H1 (cell line): ENCODE results near the gene ZNF175. TPM values are rescaled to one million over a fixed set of nuclear protein-coding genes. Genes with fewer than 3 reads are reported as not detected.

ENCODE experiments used
- CTCF ChIA-PET: fragments of 300-600 bp; sonication (Branson Sonifier 250); formaldehyde crosslinking; loops from one replicate; lab custom pipeline; 2021; ENCODE audit not compliant: partially characterized antibody; lab: Charles Lee
- POLR2A ChIA-PET: fragments of 300-600 bp; sonication (Branson Sonifier 250); formaldehyde crosslinking; loops from one replicate; lab custom pipeline; 2021; ENCODE audit warnings: inconsistent platforms; ENCODE audit not compliant: partially characterized antibody; lab: Charles Lee
- DNase-seq, 2 experiments: peaks; one replicate each; pipeline versions ENCODE4 v3.0.0 to v3.0.0-alpha.2; 2010 to 2022; ENCODE audit warnings: low spot score in 2 of 2, low read depth in 1 of 2, mixed read lengths in 1 of 2
- FAIRE-seq: peaks from 2 replicates; lab custom pipeline; 2011; peaks lifted over from hg19 to GRCh38; lab: Jason Lieb, UNC
- H2AFZ ChIP-seq: 2 replicates; pipeline ENCODE4 v1.8.1; 2012; ENCODE audit warnings: low read length, inconsistent platforms
- H2AK5ac ChIP-seq: 2 replicates; pipeline ENCODE4 v1.6.1; 2013; ENCODE audit warnings: low read depth, low read length
- H2BK120ac ChIP-seq: replicated peaks from 2 replicates; pipeline ENCODE3; 2013; ENCODE audit warnings: low read depth, low read length, inconsistent platforms
- H2BK12ac ChIP-seq: 2 replicates; pipeline ENCODE4 v1.6.1; 2013; ENCODE audit warnings: low read depth, low read length
- H2BK15ac ChIP-seq: 2 replicates; pipeline ENCODE4 v1.6.1; 2013; ENCODE audit warnings: low read length
- H2BK20ac ChIP-seq: 2 replicates; pipeline ENCODE4 v1.6.1; 2013; ENCODE audit warnings: low read length
- H2BK5ac ChIP-seq: 2 replicates; pipeline ENCODE4 v1.6.1; 2013; ENCODE audit warnings: low read depth, low read length
- H3K14ac ChIP-seq: 2 replicates; pipeline ENCODE4 v1.6.1; 2013; ENCODE audit warnings: inconsistent platforms; ENCODE audit not compliant: insufficient read length
- H3K18ac ChIP-seq: 2 replicates; pipeline ENCODE4 v1.6.1; 2013; ENCODE audit warnings: low read length; ENCODE audit errors: extremely low read depth
- H3K23ac ChIP-seq: 2 replicates; pipeline ENCODE4 v1.6.1; 2013; ENCODE audit warnings: inconsistent platforms; ENCODE audit not compliant: insufficient read length
- H3K23me2 ChIP-seq: 2 replicates; pipeline ENCODE4 v1.6.1; 2013; ENCODE audit warnings: low read depth, low read length
- H3K27ac ChIP-seq: 2 replicates; pipeline ENCODE4 v1.6.1; 2011; ENCODE audit warnings: low read depth, low read length, inconsistent platforms
- H3K27me3 ChIP-seq, 4 experiments: replicated peaks in 1 of 4; 1 replicate in 1 of 4; 2 replicates in 3 of 4; pipeline versions ENCODE4 v1.6.1 to v1.8.1; 2011 to 2013; ENCODE audit warnings: low read length in 3 of 4, mild to moderate bottlenecking in 3 of 4, inconsistent platforms in 2 of 4, mixed read lengths in 2 of 4, moderate library complexity in 1 of 4; ENCODE audit not compliant: control insufficient read depth in 3 of 4, insufficient read depth in 3 of 4; ENCODE audit errors: extremely low read depth in 1 of 4
- H3K36me3 ChIP-seq, 4 experiments: 2 replicates each; pipeline versions ENCODE4 v1.6.1 to v1.8.1; 2011 to 2013; ENCODE audit warnings: mild to moderate bottlenecking in 4 of 4, low read length in 3 of 4, moderate library complexity in 2 of 4, control low read depth in 1 of 4, inconsistent platforms in 1 of 4; ENCODE audit not compliant: insufficient read depth in 4 of 4, control insufficient read depth in 2 of 4
- H3K4ac ChIP-seq: replicated peaks from 2 replicates; pipeline ENCODE3; 2013; ENCODE audit warnings: low read length, low read depth, mixed read lengths, inconsistent platforms; ENCODE audit not compliant: insufficient read length
- H3K4me1 ChIP-seq, 4 experiments: replicated peaks in 1 of 4; 1 replicate in 1 of 4; 2 replicates in 3 of 4; pipeline versions ENCODE4 v1.6.1 to v1.8.1; 2011 to 2013; ENCODE audit warnings: low read length in 3 of 4, inconsistent platforms in 2 of 4, mixed read lengths in 1 of 4; ENCODE audit not compliant: insufficient read depth in 4 of 4, control insufficient read depth in 3 of 4
- H3K4me2 ChIP-seq, 2 experiments: 2 replicates each; pipeline versions ENCODE4 v1.6.1 to v1.8.1; 2011 to 2013; ENCODE audit warnings: low read depth in 2 of 2, low read length in 2 of 2, control low read depth in 1 of 2, inconsistent platforms in 1 of 2, mild to moderate bottlenecking in 1 of 2; ENCODE audit not compliant: insufficient read depth in 1 of 2
- H3K4me3 ChIP-seq, 4 experiments: fragments of 200-600, 300-600 bp in 1 of 4; sonication (generic), shearing (Covaris generic), sonication (Bioruptor Twin) in 1 of 4; 2 replicates each; pipeline versions ENCODE4 v1.5.1 to v1.8.1; 2011 to 2016; ENCODE audit warnings: low read length in 4 of 4, low read depth in 3 of 4, control low read depth in 2 of 4, inconsistent platforms in 2 of 4, mild to moderate bottlenecking in 2 of 4, mixed read lengths in 1 of 4, moderate library complexity in 1 of 4; ENCODE audit not compliant: insufficient read depth in 2 of 4; ENCODE audit errors: extremely low read depth in 1 of 4
- H3K56ac ChIP-seq: replicated peaks from 2 replicates; pipeline ENCODE3; 2013; ENCODE audit warnings: low read depth, mild to moderate bottlenecking, mixed read lengths, low read length, inconsistent platforms; ENCODE audit not compliant: insufficient read length
- H3K79me1 ChIP-seq: 2 replicates; pipeline ENCODE4 v1.6.1; 2013; ENCODE audit warnings: low read depth, low read length, control low read depth
- H3K79me2 ChIP-seq, 2 experiments: 2 replicates each; pipeline versions ENCODE4 v1.6.1 to v1.8.1; 2012 to 2013; ENCODE audit warnings: low read length in 2 of 2, mild to moderate bottlenecking in 2 of 2, inconsistent platforms in 1 of 2; ENCODE audit not compliant: insufficient read depth in 2 of 2, control insufficient read depth in 1 of 2
- H3K9ac ChIP-seq, 4 experiments: replicated peaks in 1 of 4; 1 replicate in 1 of 4; 2 replicates in 3 of 4; pipeline versions ENCODE4 v1.6.1 to v1.8.1; 2011 to 2013; ENCODE audit warnings: low read depth in 3 of 4, low read length in 3 of 4, control low read depth in 2 of 4, mild to moderate bottlenecking in 2 of 4, moderate library complexity in 2 of 4, inconsistent platforms in 1 of 4; ENCODE audit errors: extremely low read depth in 1 of 4
- H3K9me3 ChIP-seq, 2 experiments: 2 replicates each; pipeline versions ENCODE4 v1.6.1 to v1.8.1; 2012 to 2013; ENCODE audit warnings: mild to moderate bottlenecking in 2 of 2, moderate library complexity in 2 of 2, control low read depth in 1 of 2, inconsistent platforms in 1 of 2, low read depth in 1 of 2, low read length in 1 of 2, mixed read lengths in 1 of 2; ENCODE audit not compliant: insufficient read depth in 2 of 2
- H4K20me1 ChIP-seq, 2 experiments: replicated peaks in 1 of 2; 2 replicates each; pipeline versions ENCODE3 to v1.8.1; 2011 to 2013; ENCODE audit warnings: inconsistent platforms in 2 of 2, low read length in 2 of 2, mild to moderate bottlenecking in 1 of 2; ENCODE audit not compliant: insufficient read depth in 2 of 2, control insufficient read depth in 1 of 2
- H4K5ac ChIP-seq: 2 replicates; pipeline ENCODE4 v1.6.1; 2013; ENCODE audit warnings: low read length, low read depth, mixed read lengths, inconsistent platforms; ENCODE audit not compliant: insufficient read length
- H4K8ac ChIP-seq: 2 replicates; pipeline ENCODE4 v1.8.0; 2013; ENCODE audit warnings: mild to moderate bottlenecking, moderate library complexity, low read length, inconsistent platforms; ENCODE audit not compliant: insufficient read depth; ENCODE audit errors: extremely low read depth
- H4K91ac ChIP-seq: replicated peaks from 2 replicates; pipeline ENCODE3; 2013; ENCODE audit warnings: low read length, mixed read lengths, inconsistent platforms; ENCODE audit not compliant: insufficient read length
- CBX5 ChIP-seq: fragments of 300-800, 300-1000 bp; sonication (generic); IDR thresholded peaks from 2 replicates; pipeline ENCODE4 v1.7.1; 2016; ENCODE audit warnings: antibody characterized with exemption, low read length, low read depth
- GABPA ChIP-seq: IDR thresholded peaks from 2 replicates; pipeline ENCODE4 v1.6.1; 2011; ENCODE audit warnings: mild to moderate bottlenecking, low read length, moderate library complexity, borderline replicate concordance; ENCODE audit not compliant: insufficient read depth
- JUN ChIP-seq: IDR thresholded peaks from 2 replicates; pipeline ENCODE4 v1.6.1; 2011; ENCODE audit warnings: low read depth, mild to moderate bottlenecking, improper control_type of control experiment, low read length
- MAFK ChIP-seq: IDR thresholded peaks from 2 replicates; pipeline ENCODE4 v1.6.1; 2012; ENCODE audit warnings: low read depth, mild to moderate bottlenecking, improper control_type of control experiment, low read length
- RNF2 ChIP-seq: fragments of 200-900, 300-1000 bp; sonication (generic); IDR thresholded peaks from 2 replicates; pipeline ENCODE4 v1.7.1; 2016; ENCODE audit warnings: borderline replicate concordance, low read depth, mild to moderate bottlenecking, antibody characterized with exemption, low read length; ENCODE audit not compliant: poor library complexity, severe bottlenecking; ENCODE audit errors: missing control alignments
- SRF ChIP-seq: IDR thresholded peaks from 2 replicates; pipeline ENCODE4 v1.6.1; 2011; ENCODE audit warnings: mild to moderate bottlenecking, low read depth, low read length, moderate library complexity
- TEAD4 ChIP-seq: IDR thresholded peaks from 2 replicates; pipeline ENCODE4 v1.6.1; 2012; ENCODE audit warnings: low read depth, low read length, inconsistent platforms, mixed read lengths
- YY1 ChIP-seq: IDR thresholded peaks from 2 replicates; pipeline ENCODE4 v1.6.1; 2011; ENCODE audit warnings: low read depth, mild to moderate bottlenecking, low read length
- WGBS, 2 experiments: shearing (Covaris generic) in 1 of 2; methylation state at CpG; one replicate each; pipeline versions ENCODE4 v1.1.6 to v1.1.7; 2013 to 2015; ENCODE audit warnings: low lambda C conversion rate in 2 of 2, mixed read lengths in 2 of 2, inconsistent platforms in 1 of 2, low coverage in 1 of 2, missing lambda C conversion rate in 1 of 2; ENCODE audit not compliant: insufficient replicate concordance in 2 of 2, insufficient coverage in 1 of 2, insufficient read length in 1 of 2; ENCODE audit errors: extremely low coverage in 1 of 2, missing lambda C conversion rate in 1 of 2; 5-methylcytosine and 5-hydroxymethylcytosine counted together
- polyA plus RNA-seq, 7 experiments: library from polyadenylated mRNA; depleted of rRNA in 3 of 7; stranded (reverse) in 5 of 7; unstranded in 2 of 7; fragments of >200 nt in 5 of 7; fragments of 200-250 nt in 2 of 7; gene quantifications; 1 replicate in 5 of 7; 2 replicates in 1 of 7; 4 replicates in 1 of 7; pipeline versions ENCODE4 v1.2.1 to v1.2.3, GENCODE V29; 2011 to 2013; ENCODE audit warnings: missing spikeins in 2 of 7, mixed read lengths in 2 of 7
- total RNA-seq: library from RNA; stranded (reverse); fragmentation: NEBNext Ultra II Directional; extraction: Animal tissue kit (Norgen Biotek cat#: 25700); gene quantifications from 2 replicates; pipeline ENCODE4 v1.2.1, GENCODE V29; 2021
- TF ChIP-seq, protein P1 (sequence below), 3 experiments: IDR thresholded peaks; 1 replicate in 2 of 3; 2 replicates in 1 of 3; pipeline versions ENCODE4 v1.5.1 to v1.6.1; 2011; ENCODE audit warnings: low read length in 3 of 3, mild to moderate bottlenecking in 3 of 3, inconsistent platforms in 2 of 3, low read depth in 1 of 3, moderate library complexity in 1 of 3; ENCODE audit not compliant: insufficient read depth in 1 of 3; ENCODE audit errors: control extremely low read depth in 1 of 3

ZNF175 gene
- total and polyA plus RNA-seq, 2 of the 8 experiments (the other 6 are each of a cell fraction or from before 2014, with no cell fraction given) = 1.7 to 11.1 TPM

DNA sequence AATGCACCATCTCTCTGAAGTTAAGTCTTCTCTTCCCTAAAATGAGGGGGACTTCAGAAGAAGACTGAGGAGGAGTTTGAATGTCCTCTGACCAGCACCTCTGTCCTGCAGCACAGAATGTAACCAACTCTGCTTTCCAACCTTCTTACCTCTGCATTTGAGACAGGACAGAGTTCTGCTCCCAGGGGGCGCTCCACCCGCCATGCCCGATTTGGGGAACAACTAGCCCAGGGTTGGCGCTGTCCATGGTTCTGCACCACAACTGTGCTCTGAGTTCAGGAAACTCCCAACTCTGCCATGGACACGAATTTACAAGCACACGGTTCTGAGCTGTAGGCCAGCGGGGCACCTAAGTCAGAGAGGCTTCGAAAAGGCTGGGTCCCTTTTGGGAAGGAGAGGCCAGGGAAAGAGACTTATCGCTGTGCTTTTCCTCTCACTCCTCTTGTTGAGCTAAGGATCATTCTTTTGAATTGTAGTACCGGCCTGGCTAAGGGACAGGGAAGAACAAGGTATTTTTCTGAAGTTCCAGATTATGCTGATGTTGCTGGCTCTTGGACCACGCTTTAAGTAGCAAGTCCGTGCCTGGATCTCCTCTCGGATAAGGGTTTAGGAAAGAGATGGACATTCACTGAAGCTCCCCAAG, 37.0 kb downstream of the ZNF175 start:
- no peak overlapping the region for H2AFZ ChIP-seq
- H3K79me1 ChIP-seq = no peaks in the 10 kb centered on the region
- H4K8ac ChIP-seq = no peak overlapping the region
- no peak overlapping the region for H3K4me2 ChIP-seq
- H2BK120ac ChIP-seq = no peak overlapping the region
- ChIA-PET CTCF (interaction anchor here (0.7 to 3.8 kb wide), 21 partner anchors 9 to 462 kb away, joined by 3 to 23 read pairs (median 3); no protein-coding TSS in a partner anchor), POLR2A (no interaction called here)
- H3K4me1 ChIP-seq = no peaks in the 10 kb centered on the region
- no peak overlapping the region for H3K4ac ChIP-seq
- FAIRE-seq (peak; percentile 69), DNase-seq (peak; percentile 70 to 91)
- no peak overlapping the region for H4K5ac ChIP-seq
- H2BK5ac ChIP-seq = no peak overlapping the region
- no peak overlapping the region for H3K18ac ChIP-seq
- H3K27ac ChIP-seq = no peak overlapping the region
- no peak overlapping the region for H3K4me3 ChIP-seq
- no peak overlapping the region for H2AK5ac ChIP-seq
- no peak overlapping the region for H2BK12ac ChIP-seq
- peaks cover 35 to 46% of the 10 kb centered on the region in 2 experiments for H3K9me3 ChIP-seq
- H3K36me3 ChIP-seq = no peaks in the 10 kb centered on the region
- no peaks in the 10 kb centered on the region for H4K20me1 ChIP-seq
- WGBS, 2 experiments = 28% methylated on average over 13 of the region's 13 CpGs; no CpG with 5 or more reads in 1 of the 2 experiments
- H3K23me2 ChIP-seq = no peaks in the 10 kb centered on the region
- no peaks in the 10 kb centered on the region for H3K27me3 ChIP-seq
- H3K79me2 ChIP-seq = no peaks in the 10 kb centered on the region
- H3K14ac ChIP-seq = no peak overlapping the region
- H2BK20ac ChIP-seq = no peak overlapping the region
- no peak overlapping the region for H3K9ac ChIP-seq
- no peak overlapping the region for H4K91ac ChIP-seq
- no peak overlapping the region for H3K56ac ChIP-seq
- no peak overlapping the region for H3K23ac ChIP-seq
- no peak overlapping the region for H2BK15ac ChIP-seq
- TF ChIP-seq YY1 (0 out of 2 replicates have a peak, but pooled peaks have one; percentile 27), MAFK (no peak), JUN (no peak), SRF (peak; percentile 35; the same call in 1 of the 2 replicates), CBX5 (no peak), RNF2 (no peak), TEAD4 (no peak), GABPA (0 out of 2 replicates have a peak, but pooled peaks have one; percentile 24)
- TF ChIP-seq, protein P1, sequence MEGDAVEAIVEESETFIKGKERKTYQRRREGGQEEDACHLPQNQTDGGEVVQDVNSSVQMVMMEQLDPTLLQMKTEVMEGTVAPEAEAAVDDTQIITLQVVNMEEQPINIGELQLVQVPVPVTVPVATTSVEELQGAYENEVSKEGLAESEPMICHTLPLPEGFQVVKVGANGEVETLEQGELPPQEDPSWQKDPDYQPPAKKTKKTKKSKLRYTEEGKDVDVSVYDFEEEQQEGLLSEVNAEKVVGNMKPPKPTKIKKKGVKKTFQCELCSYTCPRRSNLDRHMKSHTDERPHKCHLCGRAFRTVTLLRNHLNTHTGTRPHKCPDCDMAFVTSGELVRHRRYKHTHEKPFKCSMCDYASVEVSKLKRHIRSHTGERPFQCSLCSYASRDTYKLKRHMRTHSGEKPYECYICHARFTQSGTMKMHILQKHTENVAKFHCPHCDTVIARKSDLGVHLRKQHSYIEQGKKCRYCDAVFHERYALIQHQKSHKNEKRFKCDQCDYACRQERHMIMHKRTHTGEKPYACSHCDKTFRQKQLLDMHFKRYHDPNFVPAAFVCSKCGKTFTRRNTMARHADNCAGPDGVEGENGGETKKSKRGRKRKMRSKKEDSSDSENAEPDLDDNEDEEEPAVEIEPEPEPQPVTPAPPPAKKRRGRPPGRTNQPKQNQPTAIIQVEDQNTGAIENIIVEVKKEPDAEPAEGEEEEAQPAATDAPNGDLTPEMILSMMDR (IDR thresholded peaks at IDR 0.05; ENCODE audit: control extremely low read depth in 1 of 3, insufficient read depth in 1 of 3, low read depth in 1 of 3, low read length in 3 of 3) = peak; percentile 91 to 92 (median 92)
